ENCODE measurements around the gene MYL12B.
A peak's percentile ranks its signal among the peaks of the same experiment; 100 is the strongest.

Gene MYL12B

GRCh38 chr18:3238742-3239141 is 23.2 kb upstream of the MYL12B start:
- TF ChIP-seq CTCF (IDR thresholded peaks at IDR 0.05), result no peak
- no peak for TF ChIP-seq ZFX (IDR thresholded peaks at IDR 0.05; ENCODE audit: borderline replicate concordance)
- H3K27ac ChIP-seq, result no peak overlapping the region

GRCh38 chr18:3245185-3245564 is 16.8 kb upstream of the MYL12B start:
- TF ChIP-seq ZFX (IDR thresholded peaks at IDR 0.05; ENCODE audit: borderline replicate concordance) (no peak), CTCF (IDR thresholded peaks at IDR 0.05) (no peak)
- H3K27ac ChIP-seq, result no peak overlapping the region

- TF ChIP-seq CTCF (IDR thresholded peaks at IDR 0.05) (peak; percentile 92), ZFX (IDR thresholded peaks at IDR 0.05; ENCODE audit: borderline replicate concordance) (no peak)
- peak overlapping the region; percentile 89 for H3K27ac ChIP-seq
Observed at GRCh38 chr18:3245853-3246634, 15.9 kb upstream of the MYL12B start.

- peak overlapping the region; percentile 89 for H3K27ac ChIP-seq
- TF ChIP-seq ZFX (IDR thresholded peaks at IDR 0.05; ENCODE audit: borderline replicate concordance), result no peak
- no peak for TF ChIP-seq CTCF (IDR thresholded peaks at IDR 0.05)
Observed at GRCh38 chr18:3246635-3247239, 15.2 kb upstream of the MYL12B start.

GRCh38 chr18:3247240-3248061 is 14.5 kb upstream of the MYL12B start, which contains the start of gene MYL12A:
MYL12A (plus strand) TSS chr18:3247801; CDS start chr18:3253248, 5,447 bp downstream.
- H3K27ac ChIP-seq, result peak within 1 kb of the TSS; percentile 89
- no peak for TF ChIP-seq ZFX (IDR thresholded peaks at IDR 0.05; ENCODE audit: borderline replicate concordance)
- TF ChIP-seq CTCF (IDR thresholded peaks at IDR 0.05), result no peak

GRCh38 chr18:3248062-3248657 is 13.8 kb upstream of the MYL12B start:
- TF ChIP-seq CTCF (IDR thresholded peaks at IDR 0.05), result no peak
- no peak for TF ChIP-seq ZFX (IDR thresholded peaks at IDR 0.05; ENCODE audit: borderline replicate concordance)
- H3K27ac ChIP-seq, result peak overlapping the region; percentile 89

Data from 22Rv1 (cell line).